GM10847 (cell line): ENCODE data around the gene UBL3.

ENCODE experiments used
- POLR2A ChIP-seq: IDR thresholded peaks from 2 replicates; pipeline ENCODE4 v1.6.1; 2011; ENCODE audit not compliant: insufficient read length; ENCODE audit errors: extremely low read depth

Gene UBL3

GRCh38 chr13:29846475-29847256, 3.8 kb downstream of the UBL3 start:
- TF ChIP-seq POLR2A: no peak

- no peak for TF ChIP-seq POLR2A
Measured at GRCh38 chr13:29845440-29846056, 4.9 kb downstream of the UBL3 start.

GRCh38 chr13:29844441-29844840, 6.0 kb downstream of the UBL3 start:
- no peak for TF ChIP-seq POLR2A

- no peak for TF ChIP-seq POLR2A
Measured at GRCh38 chr13:29840585-29840984, 9.8 kb downstream of the UBL3 start.

GRCh38 chr13:29835280-29836061, 14.9 kb downstream of the UBL3 start:
- TF ChIP-seq POLR2A: no peak

GRCh38 chr13:29832761-29833298, 17.6 kb downstream of the UBL3 start:
- TF ChIP-seq POLR2A: no peak

GRCh38 chr13:29830000-29830399, 20.4 kb downstream of the UBL3 start:
- TF ChIP-seq POLR2A: no peak

- no peak for TF ChIP-seq POLR2A
Measured at GRCh38 chr13:29819143-29819542, 31.3 kb downstream of the UBL3 start.

GRCh38 chr13:29817604-29818378, 32.6 kb downstream of the UBL3 start:
- no peak for TF ChIP-seq POLR2A

- no peak for TF ChIP-seq POLR2A
Measured at GRCh38 chr13:29816715-29817114, 33.7 kb downstream of the UBL3 start.

- TF ChIP-seq POLR2A: no peak
Measured at GRCh38 chr13:29815336-29815735, 35.1 kb downstream of the UBL3 start.

- no peak for TF ChIP-seq POLR2A
Measured at GRCh38 chr13:29810898-29811297, 39.5 kb downstream of the UBL3 start.

- no peak for TF ChIP-seq POLR2A
Measured at GRCh38 chr13:29810145-29810742, 40.2 kb downstream of the UBL3 start.

- TF ChIP-seq POLR2A: no peak
Measured at GRCh38 chr13:29808264-29808663, 42.2 kb downstream of the UBL3 start.
